Measurements from ENCODE around the gene SMIM20.
A peak's percentile ranks its signal among the peaks of the same experiment; 100 is the strongest.
"Not testable (repeated sequence)": the region's sequence is repeated elsewhere in the genome, so short reads cannot be mapped to it uniquely, and the experiment has no call there.

The SMIM20 gene

DNA sequence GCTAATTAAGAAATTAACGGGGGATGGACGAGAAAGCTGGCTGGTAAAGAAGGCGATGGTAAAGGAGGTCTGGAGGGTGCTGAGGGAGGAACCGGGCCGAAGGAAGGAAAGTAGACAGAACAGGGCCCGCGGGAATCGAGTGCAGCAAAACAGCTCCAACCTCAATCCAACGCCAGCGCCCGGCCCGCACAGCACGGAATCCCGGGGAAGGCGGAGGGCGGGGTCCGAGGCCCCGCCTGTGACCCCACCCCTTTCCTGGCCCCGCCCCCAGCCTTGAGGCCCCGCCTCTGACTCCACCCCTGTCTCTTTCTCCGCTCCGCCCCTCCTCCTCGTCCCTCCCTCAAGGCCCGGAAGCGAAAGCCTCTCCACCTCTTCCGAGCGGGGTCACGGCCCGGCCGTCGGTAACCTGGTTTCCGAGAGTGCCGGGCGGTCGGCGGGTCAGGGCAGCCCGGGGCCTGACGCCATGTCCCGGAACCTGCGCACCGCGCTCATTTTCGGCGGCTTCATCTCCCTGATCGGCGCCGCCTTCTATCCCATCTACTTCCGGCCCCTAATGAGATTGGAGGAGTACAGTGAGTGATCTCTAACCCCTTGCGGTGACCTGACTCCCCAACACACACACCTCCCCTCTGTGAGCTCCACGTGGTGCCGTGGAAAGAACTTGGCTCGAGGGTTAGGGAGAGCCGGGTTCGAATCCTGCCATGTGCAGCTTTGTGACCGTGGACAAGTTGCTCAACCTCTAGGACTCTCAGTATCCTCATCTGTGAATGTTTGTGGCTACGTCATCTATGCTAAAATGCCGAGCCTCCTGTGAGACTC, at the start of gene SMIM20:
Gene SMIM20, plus strand, starts transcription at position 370 of the 819 bp plus-strand sequence. Its CDS starts 94 bp downstream, at position 464.
- peak; percentile 80 to 86 for DNase-seq

DNA sequence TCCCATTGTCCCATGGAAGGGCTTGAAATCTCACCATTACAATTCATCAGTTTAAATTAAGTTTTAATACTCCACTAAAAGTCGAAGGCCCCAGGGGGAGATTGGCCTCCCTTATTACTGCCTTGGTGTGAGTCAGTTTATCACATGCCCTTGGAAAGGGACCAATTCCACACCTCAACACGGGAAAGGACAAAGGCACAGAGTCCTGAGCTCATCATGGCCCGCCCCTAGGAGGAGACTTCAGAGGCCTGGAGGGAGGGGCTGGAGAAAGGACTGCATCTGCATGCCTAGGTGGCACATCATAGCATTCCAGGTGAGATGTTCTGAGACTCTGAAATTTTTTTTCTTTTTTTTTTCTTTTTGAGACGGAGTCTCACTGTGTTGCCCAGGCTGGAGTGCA, 48.4 kb upstream of the SMIM20 start:
- DNase-seq = no peak

- DNase-seq = not testable (repeated sequence)
Observed at GRCh38 chr4:25866401-25866800, 47.6 kb upstream of the SMIM20 start.

DNA sequence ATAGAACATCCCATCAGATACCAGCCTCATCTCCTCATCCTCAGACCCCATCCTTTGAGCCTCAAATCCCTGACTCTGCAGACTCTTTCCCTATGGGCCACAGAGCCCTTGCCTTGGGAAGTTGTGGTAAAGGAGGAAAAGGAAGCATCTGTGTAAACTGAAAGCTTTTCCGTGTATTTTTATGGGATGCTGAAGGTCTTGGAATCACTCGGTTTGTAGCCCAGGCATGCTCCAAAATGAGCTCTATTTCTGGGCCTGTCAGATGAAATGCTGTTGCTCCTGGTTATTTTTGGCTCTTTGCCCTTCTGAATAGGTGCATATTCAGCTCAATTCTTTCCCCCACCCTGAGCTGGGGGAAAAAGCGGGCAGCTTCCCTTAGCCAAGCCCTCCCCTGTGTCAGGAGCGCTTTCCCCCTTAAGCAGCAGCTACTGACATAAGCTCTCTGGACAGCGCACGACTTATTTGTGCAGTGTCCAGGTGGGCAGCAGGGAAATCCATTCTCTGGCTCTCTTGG, 46.2 kb upstream of the SMIM20 start:
- no peak for DNase-seq

DNA sequence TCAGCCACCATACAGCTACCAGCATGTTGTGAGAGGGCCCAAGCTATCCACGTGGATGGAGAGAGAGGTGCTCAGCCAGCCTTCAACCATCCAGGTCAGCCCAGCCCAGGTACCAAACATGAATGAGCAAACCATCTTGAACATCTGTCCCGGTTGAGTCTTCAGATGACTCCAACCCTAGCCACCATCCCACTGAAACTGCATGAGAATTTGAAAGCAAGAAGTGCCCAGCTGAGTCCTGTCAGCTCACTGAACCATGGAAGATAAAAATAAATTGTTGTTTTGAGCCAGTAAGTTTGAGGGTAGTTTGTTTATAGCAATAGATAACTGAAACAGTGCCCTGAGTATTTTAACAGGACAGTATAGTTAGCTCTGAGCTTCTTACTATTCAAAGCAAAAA, 43.9 kb upstream of the SMIM20 start:
- no peak for DNase-seq

GRCh38 chr4:25872851-25873631, 41.0 kb upstream of the SMIM20 start:
- DNase-seq = no peak

DNA sequence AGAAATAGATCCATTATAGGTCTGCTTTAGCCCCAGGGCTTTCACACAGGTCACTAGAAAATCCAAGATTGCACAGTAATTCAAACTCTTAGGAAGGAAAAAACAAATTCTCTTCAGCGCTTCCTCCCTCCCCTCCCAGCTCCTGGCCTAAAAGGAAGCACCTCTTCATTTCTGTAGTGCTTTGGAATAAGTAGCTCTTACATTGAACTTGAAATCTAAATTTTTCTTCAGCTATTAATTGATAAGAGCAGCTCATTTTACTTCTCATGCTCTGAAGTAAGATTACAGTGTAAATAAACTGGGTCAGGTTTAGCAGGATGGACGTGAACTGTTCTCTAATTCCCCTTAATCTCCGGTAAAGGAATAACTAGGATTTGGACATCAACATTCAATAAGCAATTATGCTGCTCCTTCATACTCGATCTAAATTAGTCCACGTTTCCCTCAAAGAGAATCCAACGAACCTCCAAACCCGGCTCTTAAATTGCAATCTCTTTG, 40.3 kb upstream of the SMIM20 start:
- DNase-seq = no peak

DNA sequence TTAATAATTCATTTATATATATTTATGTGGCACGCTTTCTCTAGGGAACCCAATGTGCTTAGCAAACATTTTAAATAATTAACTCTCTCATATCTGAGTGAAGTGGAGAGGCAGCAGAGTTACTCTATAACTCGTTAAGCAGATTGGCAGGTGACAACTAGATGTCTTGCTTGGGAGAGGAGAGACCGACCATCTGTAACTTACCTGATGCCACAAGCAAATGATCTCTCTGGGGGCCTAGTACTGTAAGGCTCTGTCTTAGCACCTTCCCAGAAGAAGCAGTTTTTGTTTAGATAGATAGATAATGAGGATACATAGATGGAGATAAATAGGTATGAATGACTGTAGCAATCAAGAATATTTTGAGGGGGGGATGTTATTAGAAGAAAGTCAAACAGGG, 39.4 kb upstream of the SMIM20 start:
- DNase-seq = no peak

- DNase-seq = no peak
Observed at GRCh38 chr4:25875281-25875745, 38.7 kb upstream of the SMIM20 start.

DNA sequence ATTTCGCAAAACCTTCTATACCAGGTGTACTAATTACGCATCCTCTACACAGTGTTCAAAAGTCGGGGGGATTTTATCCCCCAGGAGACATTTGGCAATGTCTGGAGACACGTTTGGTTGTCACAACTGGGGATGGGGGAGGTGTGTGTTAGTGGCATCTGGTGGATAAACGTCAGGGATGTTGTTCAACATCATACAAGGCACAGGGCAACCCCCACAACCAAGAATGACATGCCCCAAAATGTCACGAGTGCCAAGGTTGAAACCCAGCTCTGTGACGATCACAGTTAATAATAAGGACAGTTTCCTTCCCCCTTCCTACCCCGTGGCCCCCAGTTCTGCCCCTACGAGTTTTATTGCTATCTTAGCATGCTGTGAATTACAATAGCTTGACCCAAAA, 35.3 kb upstream of the SMIM20 start:
- no peak for DNase-seq

- DNase-seq = no peak
Observed at GRCh38 chr4:25879091-25879584, 34.9 kb upstream of the SMIM20 start.

GRCh38 chr4:25879587-25879986, 34.4 kb upstream of the SMIM20 start:
- no peak for DNase-seq

DNA sequence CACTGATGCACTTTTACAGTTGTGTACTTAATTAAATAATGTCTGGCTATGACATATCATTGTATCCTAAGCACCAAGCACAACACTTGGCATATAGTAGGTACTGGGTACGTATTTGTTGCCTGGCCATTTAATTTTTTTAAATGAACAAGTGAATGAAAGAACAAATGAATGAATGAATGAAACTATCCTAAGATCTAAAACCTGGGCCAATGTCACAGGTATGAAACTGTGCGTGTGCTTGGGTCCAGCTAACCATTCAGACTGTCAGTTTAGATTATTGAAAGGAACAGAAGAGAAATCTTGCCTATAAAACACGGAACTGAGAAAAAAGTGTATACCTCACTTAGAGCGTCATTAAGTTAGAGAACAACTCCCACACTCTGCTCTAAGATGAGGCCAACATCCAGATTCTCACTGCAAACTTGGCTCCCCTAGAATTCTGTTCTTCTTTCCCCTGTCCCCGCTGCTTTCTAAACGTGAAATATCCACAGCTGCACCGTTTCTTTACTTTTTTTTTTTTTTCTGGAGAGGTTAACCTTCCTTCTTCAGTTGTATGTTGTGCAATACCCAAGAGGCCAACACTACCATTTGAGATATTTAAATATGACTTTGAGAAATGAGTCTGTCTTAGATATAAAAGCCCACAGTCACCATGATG, 33.9 kb upstream of the SMIM20 start:
- DNase-seq = no peak

GRCh38 chr4:25881193-25881592, 32.8 kb upstream of the SMIM20 start:
- DNase-seq = no peak

- no peak for DNase-seq
Observed at GRCh38 chr4:25882226-25882625, 31.8 kb upstream of the SMIM20 start.

DNA sequence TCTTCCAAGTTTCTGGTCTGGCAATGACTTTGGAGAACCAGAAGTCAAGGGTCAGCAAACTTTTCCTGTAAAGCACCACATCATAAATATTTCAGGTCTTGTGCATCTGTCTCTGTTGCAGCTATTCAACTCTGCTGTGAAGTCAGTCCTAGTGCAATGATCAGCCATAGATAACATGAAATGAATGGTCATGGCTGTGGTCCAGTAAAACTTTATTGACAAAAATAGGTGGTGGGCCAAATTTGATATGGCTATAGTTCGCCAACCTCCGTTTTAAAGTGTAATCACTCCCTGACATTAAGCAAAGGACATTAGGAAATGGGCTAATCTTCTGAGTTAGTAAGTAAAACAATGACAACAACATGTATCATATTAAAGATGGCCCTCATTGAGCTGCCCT, 30.5 kb upstream of the SMIM20 start:
- DNase-seq = no peak

- DNase-seq = no peak
Observed at GRCh38 chr4:25884031-25884782, 29.8 kb upstream of the SMIM20 start.

DNA sequence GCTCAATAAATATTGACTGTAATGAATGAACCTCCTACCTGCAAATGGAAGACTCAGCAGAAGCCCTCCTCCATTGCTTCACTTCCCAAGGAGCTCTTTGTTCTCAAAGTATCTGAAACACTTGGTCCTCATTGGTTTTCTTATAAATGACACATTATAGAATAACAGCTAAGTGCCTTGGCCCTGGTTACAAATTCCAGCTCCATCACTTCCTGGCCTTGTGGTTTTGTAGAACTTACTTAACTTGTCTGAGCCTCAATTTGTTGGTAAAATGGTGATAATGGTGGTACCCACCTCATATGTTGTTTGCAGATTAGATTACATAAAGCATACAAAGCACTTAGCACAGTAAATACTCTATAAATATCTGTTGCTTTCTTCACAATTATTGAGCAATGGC, 25.2 kb upstream of the SMIM20 start:
- no peak for DNase-seq

DNA sequence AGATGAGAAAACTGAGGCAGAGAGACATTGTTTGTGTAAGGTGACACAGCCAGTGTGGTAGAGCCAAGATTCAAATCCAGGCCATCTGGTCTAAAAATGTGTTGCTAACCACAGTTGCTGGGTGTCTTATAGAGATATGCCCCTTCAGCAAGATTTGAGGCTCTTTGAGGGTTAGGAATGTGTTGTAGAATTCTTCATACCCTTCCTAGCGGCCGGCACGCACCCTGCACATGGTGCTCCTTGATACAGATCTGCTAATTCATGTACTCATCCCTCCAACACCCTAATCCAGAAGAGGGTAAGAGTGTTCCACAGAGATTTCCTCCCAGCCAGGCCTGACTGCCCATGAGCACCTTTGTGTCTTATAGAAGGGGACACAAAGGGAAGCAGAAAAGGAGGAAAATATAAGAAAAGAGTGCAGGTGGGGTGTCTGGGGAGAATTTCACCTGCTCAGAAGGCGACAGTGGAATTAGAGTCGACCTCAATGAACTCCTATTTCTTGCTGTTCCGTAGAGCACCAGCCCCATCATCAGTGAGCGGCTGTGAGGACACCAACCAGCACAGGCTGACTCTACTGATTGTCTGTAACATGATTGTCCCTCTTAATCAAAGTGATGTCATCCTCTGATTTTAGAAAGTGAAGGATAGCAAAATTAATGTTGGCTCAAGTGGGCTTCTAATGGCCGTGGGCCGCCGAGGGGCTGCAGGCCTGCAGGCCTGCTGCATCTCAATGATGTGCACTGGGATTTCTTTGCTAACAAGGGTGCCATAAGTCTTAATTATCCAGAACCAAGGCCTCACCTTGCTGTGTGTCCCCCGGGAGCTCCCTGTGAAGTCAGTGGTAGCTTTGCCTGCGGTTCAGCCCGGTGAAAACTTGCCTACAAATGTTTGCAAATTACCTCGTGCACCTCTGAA, 24.2 kb upstream of the SMIM20 start:
- DNase-seq = no peak

DNA sequence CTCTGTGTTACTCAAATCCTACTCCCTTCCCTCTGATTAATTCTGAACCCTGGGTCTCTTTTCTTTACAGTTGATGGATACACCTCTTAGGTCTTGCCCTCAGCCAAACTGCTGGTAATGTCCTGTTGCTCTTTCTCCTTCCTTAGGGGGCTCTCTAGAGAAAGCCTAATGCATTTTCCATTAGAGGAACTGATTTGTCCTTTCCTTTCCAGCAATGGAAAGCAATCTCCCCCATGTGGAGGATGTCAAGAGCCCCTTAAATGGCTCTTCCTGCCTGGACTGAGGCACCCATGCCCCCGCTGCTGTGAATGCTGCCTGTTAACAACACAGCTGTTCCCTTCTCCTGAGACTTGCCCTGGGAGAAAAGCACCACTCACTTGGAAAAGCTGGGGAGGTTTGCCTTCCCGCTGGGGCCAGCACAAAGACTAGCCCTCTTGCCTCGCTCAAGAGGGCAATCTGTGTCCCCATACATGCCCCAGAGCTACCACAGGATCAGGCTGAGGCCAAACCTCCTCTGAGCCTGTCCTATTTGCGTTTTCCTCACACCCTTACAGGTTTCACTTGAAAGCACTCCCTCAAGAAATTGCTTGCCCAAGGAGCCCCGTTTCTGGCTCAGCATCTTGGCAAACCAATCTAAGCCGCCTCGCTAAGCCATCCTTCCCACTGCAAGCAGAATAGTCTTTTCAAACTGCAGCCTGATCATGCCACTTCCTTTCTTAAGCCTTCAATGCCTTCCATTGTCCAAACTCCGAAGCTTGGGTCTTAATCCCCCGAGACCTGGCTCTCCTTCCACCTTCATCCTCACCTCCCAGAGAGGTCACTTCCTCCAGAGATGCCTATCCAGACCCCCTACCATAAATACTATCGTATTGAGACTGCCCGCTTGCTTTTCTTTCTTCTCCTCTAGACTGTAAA, 23.2 kb upstream of the SMIM20 start:
- no peak for DNase-seq
